SU-DHL-6 (cell line): ENCODE data around the gene SPEG.

Experiments used
- EZH2phosphoT487 ChIP-seq: fragments of 200-600 bp; sonication (generic), shearing (Covaris generic); conservative IDR thresholded peaks from 2 replicates; pipeline ENCODE4 v1.6.1; 2018; ENCODE audit warnings: mild to moderate bottlenecking, antibody characterized with exemption, low read length, moderate library complexity, mixed read lengths
- TF ChIP-seq, protein P1 (sequence below): fragments of 200-600 bp; sonication (generic); IDR thresholded peaks from one replicate; pipeline ENCODE4 v1.5.1; 2017; ENCODE audit warnings: antibody characterized with exemption, mild to moderate bottlenecking, low read length, moderate library complexity; ENCODE audit not compliant: insufficient read depth, poor library complexity, severe bottlenecking

DNA sequence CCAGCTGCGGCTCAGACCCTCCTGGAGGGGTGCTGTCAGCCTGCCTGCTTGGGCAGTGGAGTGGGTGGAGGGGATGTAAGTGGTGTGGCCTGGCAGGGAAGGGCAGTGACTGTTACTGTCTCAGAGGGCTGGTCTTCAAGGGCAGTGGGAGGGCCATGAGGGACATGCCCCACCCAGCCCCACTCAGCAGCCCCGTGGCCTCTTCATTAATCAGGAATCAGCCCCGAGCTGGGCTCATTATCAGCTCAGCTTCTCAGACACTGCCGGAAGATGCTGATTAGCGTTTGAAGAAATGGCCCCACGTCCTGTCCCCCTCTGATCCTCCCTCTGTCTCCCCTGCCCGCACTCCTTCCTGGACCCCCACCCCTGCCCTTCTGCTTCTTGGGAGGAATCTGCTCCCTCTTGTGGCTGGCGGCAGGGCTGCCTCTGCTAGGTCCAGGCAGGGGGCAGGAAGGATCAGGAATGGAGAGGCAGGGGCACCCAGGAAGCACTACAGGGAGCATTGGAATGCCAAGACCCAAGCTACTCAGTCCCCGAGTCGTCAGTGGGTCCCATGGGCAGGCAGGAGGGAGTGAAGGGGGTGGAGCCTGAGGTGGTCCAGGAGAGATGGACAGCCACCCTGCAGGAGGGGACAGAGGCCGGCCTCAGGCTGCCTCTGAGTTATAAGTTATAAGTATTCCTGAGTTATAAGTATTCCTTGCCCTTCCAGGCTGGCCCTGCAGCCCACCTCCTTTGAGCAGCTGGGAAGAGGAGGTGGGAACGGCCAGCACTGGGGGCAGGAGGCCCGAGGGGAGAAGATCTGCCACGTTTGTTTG, 86.6 kb downstream of the SPEG start:
- TF ChIP-seq, protein P1, sequence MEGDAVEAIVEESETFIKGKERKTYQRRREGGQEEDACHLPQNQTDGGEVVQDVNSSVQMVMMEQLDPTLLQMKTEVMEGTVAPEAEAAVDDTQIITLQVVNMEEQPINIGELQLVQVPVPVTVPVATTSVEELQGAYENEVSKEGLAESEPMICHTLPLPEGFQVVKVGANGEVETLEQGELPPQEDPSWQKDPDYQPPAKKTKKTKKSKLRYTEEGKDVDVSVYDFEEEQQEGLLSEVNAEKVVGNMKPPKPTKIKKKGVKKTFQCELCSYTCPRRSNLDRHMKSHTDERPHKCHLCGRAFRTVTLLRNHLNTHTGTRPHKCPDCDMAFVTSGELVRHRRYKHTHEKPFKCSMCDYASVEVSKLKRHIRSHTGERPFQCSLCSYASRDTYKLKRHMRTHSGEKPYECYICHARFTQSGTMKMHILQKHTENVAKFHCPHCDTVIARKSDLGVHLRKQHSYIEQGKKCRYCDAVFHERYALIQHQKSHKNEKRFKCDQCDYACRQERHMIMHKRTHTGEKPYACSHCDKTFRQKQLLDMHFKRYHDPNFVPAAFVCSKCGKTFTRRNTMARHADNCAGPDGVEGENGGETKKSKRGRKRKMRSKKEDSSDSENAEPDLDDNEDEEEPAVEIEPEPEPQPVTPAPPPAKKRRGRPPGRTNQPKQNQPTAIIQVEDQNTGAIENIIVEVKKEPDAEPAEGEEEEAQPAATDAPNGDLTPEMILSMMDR: peak; percentile 26
- no peak for TF ChIP-seq EZH2phosphoT487
